Measurements from ENCODE around the gene KCNMA1.
A peak's percentile ranks its signal among the peaks of the same experiment; 100 is the strongest.

Gene KCNMA1

DNA sequence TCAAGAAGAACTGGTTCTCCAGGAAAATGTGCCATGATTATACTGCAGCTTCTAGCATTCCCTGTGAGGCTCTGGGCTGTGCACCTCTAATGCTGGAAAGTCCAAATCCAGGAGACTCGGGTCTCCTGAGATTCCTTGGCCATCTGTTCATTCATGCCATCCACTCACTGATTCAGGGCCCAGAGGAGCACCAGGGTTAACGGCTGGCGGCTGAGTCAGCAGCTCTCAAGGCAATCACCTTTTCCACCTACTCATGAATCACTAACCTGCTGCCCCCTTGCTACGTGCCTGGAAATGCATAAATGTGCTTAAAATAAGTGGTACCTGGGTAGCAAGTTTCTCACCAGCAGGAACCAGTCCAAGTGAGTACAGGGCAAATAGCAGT lies 132.7 kb downstream of the KCNMA1 start:
- peak; percentile 74 for DNase-seq

DNA sequence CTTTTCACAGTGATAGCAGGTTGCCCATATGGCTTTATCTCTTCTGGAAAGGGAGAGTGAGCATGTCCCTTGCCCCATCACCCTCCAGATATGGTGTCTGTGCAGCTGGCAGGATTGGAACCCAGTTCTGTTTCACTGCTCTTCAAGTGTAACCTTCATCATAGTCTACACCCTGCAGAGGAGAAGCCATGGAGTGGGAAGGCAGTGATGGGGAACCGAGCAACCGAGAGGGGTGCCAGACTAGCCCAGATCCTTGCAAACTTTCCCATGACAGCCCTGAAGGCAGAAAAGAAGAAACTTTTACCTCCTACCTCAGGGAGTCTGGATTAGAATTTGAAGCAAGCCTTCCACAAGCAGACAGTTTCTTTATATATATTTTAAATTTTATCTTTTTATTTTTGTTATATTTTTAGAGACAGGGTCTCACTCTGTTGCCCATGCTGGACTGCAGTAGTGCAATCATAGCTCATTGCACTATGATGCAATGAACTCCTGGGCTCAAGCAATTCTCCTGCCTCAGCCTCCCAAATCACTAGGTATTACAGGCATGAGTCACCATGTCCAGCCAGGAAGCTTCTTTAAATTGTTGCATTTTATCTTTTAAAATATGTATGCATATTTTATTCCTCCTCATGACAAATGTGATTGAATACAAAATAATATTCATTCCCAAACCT lies 133.3 kb downstream of the KCNMA1 start:
- peak; percentile 66 for DNase-seq

DNA sequence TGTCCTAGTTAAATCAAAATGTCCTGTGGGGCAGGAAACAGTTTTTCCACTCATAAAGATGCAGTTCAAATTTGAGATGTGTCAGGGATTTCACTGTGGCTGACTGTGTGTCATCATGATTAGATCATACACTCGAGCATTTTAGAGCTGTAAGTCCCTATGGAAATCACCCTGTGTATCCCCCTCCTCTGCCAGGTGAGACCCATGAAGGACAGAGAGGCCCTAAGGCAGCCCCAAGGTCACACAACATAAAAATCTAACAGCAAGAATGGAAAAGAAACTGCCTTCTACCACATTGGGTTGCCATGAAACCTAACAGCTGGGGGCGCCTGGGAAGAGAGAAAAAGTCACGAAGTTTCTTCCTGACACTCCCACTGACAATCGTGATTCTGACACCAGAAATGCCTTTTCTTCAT lies 135.8 kb downstream of the KCNMA1 start:
- DNase-seq = no peak

- peak; percentile 98 for DNase-seq
These were observed 136.3 kb downstream of the KCNMA1 start for GRCh38 chr10:77501152-77501845.

DNA sequence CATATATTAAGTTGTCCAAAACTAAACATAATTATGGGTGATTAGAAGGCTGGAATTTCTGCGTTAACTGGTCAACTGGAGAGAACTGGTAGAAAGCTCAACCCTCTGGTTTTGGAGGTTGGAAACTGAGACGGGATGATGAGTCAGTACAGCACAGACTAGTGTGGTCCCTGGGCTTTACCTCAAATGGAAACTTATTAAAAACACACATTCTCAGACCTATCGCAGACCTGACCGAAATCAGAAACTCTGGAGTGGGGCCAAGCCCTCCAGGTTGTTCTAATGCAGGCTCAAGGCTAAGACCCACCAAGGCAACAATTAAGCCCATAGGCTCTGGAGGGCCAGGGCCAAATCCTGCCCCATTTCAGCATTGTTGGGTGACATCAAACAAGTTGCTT lies 136.9 kb downstream of the KCNMA1 start:
- no peak for DNase-seq

GRCh38 chr10:77498829-77499228 lies 138.8 kb downstream of the KCNMA1 start:
- DNase-seq = no peak

DNA sequence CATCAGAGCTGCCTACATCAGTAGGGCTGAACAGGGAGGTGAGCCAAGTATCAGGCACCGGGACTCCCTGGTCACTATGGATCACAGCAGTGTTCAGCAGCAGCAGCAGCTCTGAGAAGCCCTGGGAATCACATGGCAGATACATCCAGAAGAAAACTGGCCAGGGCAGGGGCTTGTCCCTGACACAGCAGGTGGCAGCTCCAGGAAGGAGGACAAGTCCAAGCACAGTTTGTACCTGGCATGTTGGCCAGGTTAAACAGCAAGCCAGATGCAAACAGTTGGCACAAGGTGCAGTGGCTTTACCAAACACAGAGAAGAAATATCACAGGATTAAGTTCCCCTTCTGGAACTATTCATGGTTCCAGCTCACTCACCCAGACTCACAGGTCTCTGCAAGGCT lies 139.4 kb downstream of the KCNMA1 start:
- no peak for DNase-seq

GRCh38 chr10:77497748-77498147 lies 139.9 kb downstream of the KCNMA1 start:
- no peak for DNase-seq

- peak; percentile 41 for DNase-seq
These were observed 140.6 kb downstream of the KCNMA1 start for GRCh38 chr10:77496941-77497420.

DNA sequence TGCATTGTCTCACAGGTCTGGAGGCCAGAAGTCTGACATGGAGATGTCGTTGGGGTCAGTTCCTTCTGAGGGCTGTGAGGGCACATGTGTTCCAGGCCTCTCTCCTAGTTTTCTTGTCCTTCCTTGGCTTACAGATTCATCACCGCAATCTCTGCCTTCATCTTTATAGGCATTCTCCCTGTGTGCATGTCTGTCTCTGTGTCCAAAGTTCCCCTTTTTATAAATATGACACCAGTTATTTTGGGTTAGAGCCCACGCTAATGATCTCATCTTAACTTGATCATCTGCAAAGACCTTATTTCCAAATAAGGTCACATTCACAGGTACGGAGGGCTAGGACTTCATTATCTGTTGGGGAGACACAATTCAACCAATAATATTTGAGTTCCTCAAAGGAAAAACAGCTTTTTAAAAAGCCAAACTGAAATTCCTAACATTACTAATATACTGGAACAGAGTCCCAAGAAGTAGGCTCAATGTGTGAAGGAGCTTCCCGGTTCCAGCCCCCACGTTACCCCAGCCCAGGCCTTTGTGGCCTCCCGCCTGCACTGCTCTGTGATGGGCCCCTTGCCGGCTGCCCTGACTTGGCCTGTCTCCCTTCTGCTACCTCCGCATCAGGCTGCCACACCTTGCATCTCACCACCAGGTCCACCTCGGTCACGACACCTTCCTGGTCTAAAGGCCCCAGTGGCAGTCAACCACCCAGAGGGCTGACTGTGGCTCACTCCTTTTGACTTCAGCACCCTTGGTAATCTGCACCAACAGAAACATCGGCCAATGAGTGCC lies 142.7 kb downstream of the KCNMA1 start:
- DNase-seq = no peak

DNA sequence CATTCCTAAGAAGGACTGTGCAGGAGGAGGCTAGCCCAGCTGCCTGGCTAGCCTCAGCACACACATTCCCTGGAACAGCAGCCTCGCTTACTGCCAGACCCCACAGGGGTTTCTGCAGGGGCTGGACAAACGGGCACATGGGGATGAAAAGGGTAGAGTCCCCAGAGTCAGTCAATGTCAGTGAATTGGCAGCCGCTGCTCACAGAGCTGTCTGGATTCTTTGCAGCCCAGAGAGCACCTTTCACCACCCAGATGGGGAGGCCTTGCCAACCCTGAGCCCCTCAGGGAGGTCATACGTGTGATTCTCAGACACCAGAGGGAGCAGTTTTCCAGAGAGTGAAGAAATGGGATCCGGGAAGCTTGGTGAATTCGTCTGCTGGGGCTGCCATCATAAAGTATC lies 143.3 kb downstream of the KCNMA1 start:
- DNase-seq = peak; percentile 47

GRCh38 chr10:77493851-77494261 lies 143.8 kb downstream of the KCNMA1 start:
- DNase-seq = no peak

DNA sequence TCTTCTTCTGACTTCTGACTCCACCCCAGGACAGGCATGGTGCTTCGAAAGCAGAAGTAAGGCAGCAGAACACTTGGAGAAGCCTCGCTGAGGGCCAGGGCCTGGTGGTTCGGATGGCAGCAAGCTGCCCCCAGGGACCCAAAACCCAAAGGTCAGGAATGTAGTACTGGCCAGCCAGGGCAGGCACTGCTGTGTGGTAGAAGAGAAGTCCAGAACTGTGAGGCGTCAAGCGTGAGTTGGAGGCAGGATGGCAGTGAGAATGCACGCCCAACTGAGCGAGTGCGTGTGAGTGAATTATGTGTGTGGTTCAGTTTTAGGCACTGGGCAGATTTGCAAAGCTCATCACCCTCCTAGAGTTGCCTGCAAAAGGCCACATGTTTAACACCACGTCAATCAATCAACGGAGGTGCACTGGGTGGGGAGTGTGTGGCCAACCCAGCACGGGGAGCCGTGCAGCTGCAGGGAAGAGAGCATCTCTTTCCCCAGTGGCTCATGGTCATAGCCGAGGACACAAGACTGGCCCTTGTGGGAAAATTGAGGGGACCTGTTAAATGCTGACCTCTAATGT lies 144.3 kb downstream of the KCNMA1 start:
- no peak for DNase-seq

GRCh38 chr10:77492368-77492994 lies 145.1 kb downstream of the KCNMA1 start:
- no peak for DNase-seq

DNA sequence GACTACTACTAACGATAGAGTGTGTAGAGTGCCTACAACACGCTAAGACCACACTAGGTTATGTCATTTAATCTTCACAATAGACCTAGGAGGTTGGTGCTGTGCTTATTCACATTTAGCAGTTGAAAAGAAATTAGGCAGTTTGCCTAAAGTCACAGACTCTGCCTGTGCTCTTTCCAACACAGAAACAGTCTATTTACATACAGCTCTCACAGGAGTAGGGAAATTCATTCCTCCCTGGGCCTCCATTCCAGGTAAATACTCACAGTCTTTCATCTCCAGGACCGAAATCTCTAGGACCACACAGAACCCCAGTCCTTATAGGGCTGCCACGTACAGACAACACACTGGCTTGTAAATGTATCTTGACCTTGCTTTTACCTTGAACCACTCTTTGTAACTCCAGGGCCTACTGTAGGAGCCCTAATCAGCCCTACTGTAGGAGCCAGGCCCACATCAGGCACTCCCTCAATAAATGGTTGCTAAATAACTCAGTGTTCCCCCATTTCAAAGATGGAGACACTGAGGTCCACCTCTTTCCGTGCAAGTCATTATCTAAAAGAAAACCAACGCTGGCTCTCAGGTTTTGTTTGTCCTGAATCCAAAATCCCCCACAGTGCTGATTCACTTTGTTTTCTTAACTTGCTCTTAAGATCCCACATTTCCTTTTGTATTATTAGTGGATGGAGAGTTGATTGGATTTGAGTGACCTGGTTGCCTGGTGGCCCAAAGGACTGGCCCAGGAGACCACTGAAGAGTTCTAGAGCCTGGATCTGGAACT lies 146.9 kb downstream of the KCNMA1 start:
- no peak for DNase-seq

DNA sequence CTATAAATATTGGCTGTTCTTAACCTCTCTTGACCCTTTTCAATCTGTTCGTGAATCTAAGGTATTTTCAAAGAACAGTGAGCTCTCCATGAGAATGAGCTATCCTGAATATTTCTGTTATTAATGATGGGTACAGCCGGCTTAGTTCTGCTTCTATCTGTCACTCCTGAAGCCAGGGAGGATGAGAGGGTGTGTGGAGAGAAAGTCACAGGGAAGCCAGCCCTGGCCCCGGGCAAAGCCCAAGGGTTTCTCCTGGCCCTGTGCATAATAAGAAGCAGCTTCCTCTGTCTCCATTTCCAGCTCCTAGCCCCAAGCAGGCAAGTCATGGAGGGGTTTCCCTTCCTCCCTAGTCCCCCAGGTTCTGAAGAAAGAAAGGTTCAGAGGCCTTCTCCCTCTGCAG lies 151.1 kb downstream of the KCNMA1 start:
- no peak for DNase-seq

DNA sequence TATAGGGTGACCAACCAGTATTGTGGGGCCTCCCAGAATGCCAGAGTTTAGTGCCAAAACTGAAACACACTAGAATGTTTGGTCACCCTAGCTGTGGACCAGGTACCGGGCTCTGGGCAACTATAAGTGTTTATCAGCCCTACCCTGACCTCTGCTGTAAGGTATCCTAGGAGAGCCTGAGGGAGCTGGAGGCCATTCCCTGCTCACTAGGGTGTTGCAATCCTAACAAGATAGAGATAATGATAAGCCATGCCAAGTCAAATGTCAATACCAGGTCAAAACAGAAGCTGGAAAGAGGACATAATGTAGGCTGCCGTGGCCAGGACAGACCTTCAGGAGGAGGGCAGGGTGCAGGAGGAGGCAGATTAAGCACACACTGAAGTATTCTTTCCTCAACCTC lies 151.8 kb downstream of the KCNMA1 start:
- no peak for DNase-seq

DNA sequence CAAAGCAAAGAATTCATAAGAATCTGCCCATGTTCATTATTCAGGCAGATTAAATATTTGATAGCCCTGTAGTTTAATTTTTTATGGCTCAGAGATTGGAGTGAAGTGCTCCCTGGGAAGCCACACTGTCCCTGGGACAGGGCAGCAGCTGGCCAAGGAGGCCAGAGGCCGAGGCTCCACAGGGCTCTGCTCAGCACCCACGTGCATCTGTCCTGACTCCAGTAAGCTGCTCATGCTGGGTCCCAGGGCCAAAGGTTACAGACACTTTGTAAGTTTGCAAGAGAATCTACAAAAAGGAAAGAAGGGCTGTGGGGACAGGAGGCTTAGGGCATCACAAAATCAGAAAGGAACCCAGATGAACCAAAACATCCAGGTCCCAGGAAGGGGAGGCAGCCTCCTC lies 155.5 kb downstream of the KCNMA1 start:
- DNase-seq = no peak

- DNase-seq = no peak
These were observed 158.0 kb downstream of the KCNMA1 start for GRCh38 chr10:77479586-77479985.

DNA sequence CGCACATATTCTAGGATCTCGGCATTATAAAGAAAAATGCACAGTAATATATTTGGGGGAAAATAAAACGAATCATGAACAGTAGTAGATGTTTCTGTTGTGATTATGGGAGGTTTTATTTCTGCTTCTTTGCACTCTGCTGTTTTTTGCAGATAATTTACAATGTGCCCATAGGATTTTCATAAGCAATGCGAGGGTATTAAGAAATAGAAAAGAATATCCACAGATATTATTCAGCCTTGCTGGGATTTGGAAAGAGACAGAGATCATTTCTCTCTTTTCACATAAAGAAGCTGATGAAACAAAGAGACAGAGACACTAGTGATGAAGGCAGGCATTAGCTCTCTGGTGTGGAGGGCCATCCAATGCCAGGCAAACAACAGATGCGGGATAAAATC lies 158.6 kb downstream of the KCNMA1 start:
- DNase-seq = no peak

GRCh38 chr10:77478247-77478961 lies 159.2 kb downstream of the KCNMA1 start:
- DNase-seq = peak; percentile 87
